Measurements from ENCODE around the gene USB1. TPM values are rescaled to one million over a fixed set of nuclear protein-coding genes. Genes with fewer than 3 reads are reported as not detected.
A peak's percentile ranks its signal among the peaks of the same experiment; 100 is the strongest.
"Not testable (repeated sequence)": the region's sequence is repeated elsewhere in the genome, so short reads cannot be mapped to it uniquely, and the experiment has no call there.

The USB1 gene
- total and polyA plus RNA-seq, 5 donors from 2014 or later = 29.3 to 46.8 (median 35.7) TPM

GRCh38 chr16:57971848-57972247, 29.4 kb upstream of the USB1 start:
- Mint-ChIP-seq H3K27me3 (peaks cover 4% of the 10 kb centered on the region), H3K4me1 (no peaks in the 10 kb centered on the region), H3K27ac (no peak overlapping the region), H3K9me3 (no peaks in the 10 kb centered on the region), H3K36me3 (no peaks in the 10 kb centered on the region), H3K4me3 (no peak overlapping the region)
- Histone ChIP-seq H3K27me3 (ENCODE audit: control insufficient read depth, insufficient read depth, low read length) (no peaks in the 10 kb centered on the region), H3K4me1 (ENCODE audit: control insufficient read depth, insufficient read depth, low read length, poor library complexity, severe bottlenecking) (no peaks in the 10 kb centered on the region), H3K27ac (ENCODE audit: insufficient read depth, low read length, poor library complexity, severe bottlenecking) (no peak overlapping the region), H3K36me3 (ENCODE audit: control insufficient read depth, insufficient read depth, low read length) (no peaks in the 10 kb centered on the region), H3K9me3 (ENCODE audit: control insufficient read depth in 2 of 2, low read length in 2 of 2) (no peaks in the 10 kb centered on the region), H3K4me3 (ENCODE audit: low read depth, low read length) (no peak overlapping the region)
- no peak for ATAC-seq (ENCODE audit: low read depth in 2 of 2)
- no peak for DNase-seq

GRCh38 chr16:57972306-57972705, 28.9 kb upstream of the USB1 start:
- Histone ChIP-seq H3K4me3 (ENCODE audit: low read depth, low read length) (no peak overlapping the region), H3K4me1 (ENCODE audit: control insufficient read depth, insufficient read depth, low read length, poor library complexity, severe bottlenecking) (no peaks in the 10 kb centered on the region), H3K27me3 (ENCODE audit: control insufficient read depth, insufficient read depth, low read length) (no peaks in the 10 kb centered on the region), H3K27ac (ENCODE audit: insufficient read depth, low read length, poor library complexity, severe bottlenecking) (no peak overlapping the region), H3K36me3 (ENCODE audit: control insufficient read depth, insufficient read depth, low read length) (no peaks in the 10 kb centered on the region), H3K9me3 (ENCODE audit: control insufficient read depth in 2 of 2, low read length in 2 of 2) (no peaks in the 10 kb centered on the region)
- DNase-seq (no peak), ATAC-seq (ENCODE audit: low read depth in 2 of 2) (no peak)
- Mint-ChIP-seq H3K27ac (no peak overlapping the region), H3K9me3 (no peaks in the 10 kb centered on the region), H3K36me3 (no peaks in the 10 kb centered on the region), H3K4me1 (no peaks in the 10 kb centered on the region), H3K4me3 (no peak overlapping the region), H3K27me3 (peaks cover 4% of the 10 kb centered on the region)

GRCh38 chr16:57976331-57976796, 24.8 kb upstream of the USB1 start:
- H3K4me3 ChIP-seq (ENCODE audit: low read depth, low read length) = no peak overlapping the region
- no peak overlapping the region for H3K27ac ChIP-seq (ENCODE audit: insufficient read depth, low read length, poor library complexity, severe bottlenecking)
- ATAC-seq (ENCODE audit: low read depth in 2 of 2) = no peak
- H3K4me3 Mint-ChIP-seq = no peak overlapping the region
- H3K36me3 Mint-ChIP-seq = no peaks in the 10 kb centered on the region
- no peaks in the 10 kb centered on the region for H3K4me1 Mint-ChIP-seq
- no peak for DNase-seq
- H3K36me3 ChIP-seq (ENCODE audit: control insufficient read depth, insufficient read depth, low read length) = no peaks in the 10 kb centered on the region
- no peaks in the 10 kb centered on the region for H3K9me3 ChIP-seq (ENCODE audit: control insufficient read depth in 2 of 2, low read length in 2 of 2)
- H3K9me3 Mint-ChIP-seq = no peaks in the 10 kb centered on the region
- no peaks in the 10 kb centered on the region for H3K27me3 ChIP-seq (ENCODE audit: control insufficient read depth, insufficient read depth, low read length)
- no peak overlapping the region for H3K27ac Mint-ChIP-seq
- no peaks in the 10 kb centered on the region for H3K4me1 ChIP-seq (ENCODE audit: control insufficient read depth, insufficient read depth, low read length, poor library complexity, severe bottlenecking)
- H3K27me3 Mint-ChIP-seq = peaks cover 9% of the 10 kb centered on the region

GRCh38 chr16:57977418-57978069, 23.7 kb upstream of the USB1 start:
- Histone ChIP-seq H3K4me1 (ENCODE audit: control insufficient read depth, insufficient read depth, low read length, poor library complexity, severe bottlenecking) (no peaks in the 10 kb centered on the region), H3K4me3 (ENCODE audit: low read depth, low read length) (no peak overlapping the region), H3K9me3 (ENCODE audit: control insufficient read depth in 2 of 2, low read length in 2 of 2) (no peaks in the 10 kb centered on the region), H3K27ac (ENCODE audit: insufficient read depth, low read length, poor library complexity, severe bottlenecking) (no peak overlapping the region), H3K36me3 (ENCODE audit: control insufficient read depth, insufficient read depth, low read length) (no peaks in the 10 kb centered on the region), H3K27me3 (ENCODE audit: control insufficient read depth, insufficient read depth, low read length) (no peaks in the 10 kb centered on the region)
- Mint-ChIP-seq H3K27me3 (peaks cover 9% of the 10 kb centered on the region), H3K4me3 (no peak overlapping the region), H3K9me3 (no peaks in the 10 kb centered on the region), H3K27ac (no peak overlapping the region), H3K36me3 (no peaks in the 10 kb centered on the region), H3K4me1 (no peaks in the 10 kb centered on the region)
- no peak for ATAC-seq (ENCODE audit: low read depth in 2 of 2)
- DNase-seq = no peak

GRCh38 chr16:57978070-57978465, 23.1 kb upstream of the USB1 start:
- not testable (repeated sequence) for H3K27ac Mint-ChIP-seq

DNA sequence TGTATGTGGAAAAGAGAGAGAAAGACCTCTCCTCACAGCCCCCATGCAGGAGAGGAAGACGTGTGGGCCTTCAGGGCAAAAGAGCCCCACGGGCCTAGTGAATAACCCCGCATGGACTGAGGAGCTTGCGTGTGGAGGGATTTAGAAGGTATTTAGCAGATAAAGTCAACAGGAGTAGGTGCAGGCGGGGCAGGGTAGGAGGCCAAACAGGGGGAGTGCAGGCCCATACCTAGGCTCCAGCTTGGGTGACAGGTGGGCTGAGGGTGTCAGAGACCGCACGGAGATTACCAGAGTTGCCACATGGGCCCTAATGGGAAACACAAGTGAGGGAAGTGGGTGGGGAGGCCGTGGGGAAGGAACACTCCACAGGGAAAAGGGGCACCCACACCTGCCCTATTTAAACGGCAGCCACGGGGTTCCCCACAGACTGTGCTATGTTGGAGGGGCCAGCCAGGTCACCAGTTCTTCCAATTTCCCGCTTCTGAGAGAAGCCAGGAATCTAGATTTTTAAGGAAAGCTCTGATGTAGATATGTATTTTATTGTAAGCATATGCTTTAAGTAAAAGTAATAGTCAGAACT, 22.1 kb upstream of the USB1 start:
- Mint-ChIP-seq H3K27ac (no peak overlapping the region), H3K9me3 (no peaks in the 10 kb centered on the region), H3K36me3 (no peaks in the 10 kb centered on the region), H3K4me1 (peaks cover 0 to 2% (median 0%) of the 10 kb centered on the region in 4 donors), H3K27me3 (peaks cover 9% of the 10 kb centered on the region), H3K4me3 (no peak overlapping the region)
- Histone ChIP-seq H3K36me3 (ENCODE audit: control insufficient read depth, insufficient read depth, low read length) (no peaks in the 10 kb centered on the region), H3K27ac (ENCODE audit: insufficient read depth, low read length, poor library complexity, severe bottlenecking) (no peak overlapping the region), H3K9me3 (ENCODE audit: control insufficient read depth in 2 of 2, low read length in 2 of 2) (no peaks in the 10 kb centered on the region), H3K4me1 (ENCODE audit: control insufficient read depth, insufficient read depth, low read length, poor library complexity, severe bottlenecking) (peaks cover 2% of the 10 kb centered on the region), H3K27me3 (ENCODE audit: control insufficient read depth, insufficient read depth, low read length) (no peaks in the 10 kb centered on the region), H3K4me3 (ENCODE audit: low read depth, low read length) (no peak overlapping the region)
- DNase-seq (no peak), ATAC-seq (ENCODE audit: low read depth in 2 of 2) (no peak)

More at GRCh38 chr16:57978070-57978465, 23.1 kb upstream of the USB1 start:
- H3K4me3 Mint-ChIP-seq; H3K27ac ChIP-seq (ENCODE audit: insufficient read depth, low read length, poor library complexity, severe bottlenecking); H3K27me3 Mint-ChIP-seq; H3K9me3 ChIP-seq (ENCODE audit: control insufficient read depth in 2 of 2, low read length in 2 of 2); H3K4me3 ChIP-seq (ENCODE audit: low read depth, low read length); H3K27me3 ChIP-seq (ENCODE audit: control insufficient read depth, insufficient read depth, low read length); DNase-seq; H3K36me3 Mint-ChIP-seq; H3K36me3 ChIP-seq (ENCODE audit: control insufficient read depth, insufficient read depth, low read length); ATAC-seq (ENCODE audit: low read depth in 2 of 2); H3K4me1 Mint-ChIP-seq; H3K4me1 ChIP-seq (ENCODE audit: control insufficient read depth, insufficient read depth, low read length, poor library complexity, severe bottlenecking); H3K9me3 Mint-ChIP-seq: not testable (repeated sequence)

GRCh38 chr16:57981636-57982035, 19.6 kb upstream of the USB1 start:
- no peak for DNase-seq
- Mint-ChIP-seq H3K27ac (no peak overlapping the region), H3K27me3 (peaks cover 13% of the 10 kb centered on the region), H3K4me1 (peaks cover 0 to 20% (median 6%) of the 10 kb centered on the region in 4 donors), H3K4me3 (no peak overlapping the region), H3K36me3 (no peaks in the 10 kb centered on the region), H3K9me3 (no peaks in the 10 kb centered on the region)
- Histone ChIP-seq H3K9me3 (ENCODE audit: control insufficient read depth in 2 of 2, low read length in 2 of 2) (no peaks in the 10 kb centered on the region), H3K36me3 (ENCODE audit: control insufficient read depth, insufficient read depth, low read length) (no peaks in the 10 kb centered on the region), H3K4me3 (ENCODE audit: low read depth, low read length) (no peak overlapping the region), H3K4me1 (ENCODE audit: control insufficient read depth, insufficient read depth, low read length, poor library complexity, severe bottlenecking) (peaks cover 18% of the 10 kb centered on the region), H3K27ac (ENCODE audit: insufficient read depth, low read length, poor library complexity, severe bottlenecking) (no peak overlapping the region), H3K27me3 (ENCODE audit: control insufficient read depth, insufficient read depth, low read length) (no peaks in the 10 kb centered on the region)
- ATAC-seq (ENCODE audit: low read depth in 2 of 2) = no peak

DNA sequence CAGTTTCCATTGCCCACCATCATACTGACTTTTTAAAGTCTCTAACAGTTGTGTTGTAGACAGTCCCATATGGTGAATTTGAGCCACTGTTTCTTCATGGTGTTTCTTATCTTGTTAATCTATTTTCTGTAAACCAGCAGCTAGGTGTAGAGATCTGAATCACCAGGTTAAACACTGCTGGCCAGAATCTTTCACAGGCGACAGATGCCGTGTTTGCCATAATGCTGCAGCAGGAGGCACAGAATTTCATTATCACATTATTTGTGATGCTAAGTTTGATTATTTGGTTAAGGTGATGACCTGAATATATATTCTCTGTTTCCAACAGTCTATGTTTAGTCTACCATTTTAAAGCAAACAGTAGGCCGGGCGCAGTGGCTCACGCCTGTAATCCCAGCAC, 18.8 kb upstream of the USB1 start:
- DNase-seq = no peak
- no peak for ATAC-seq (ENCODE audit: low read depth in 2 of 2)
- Histone ChIP-seq H3K27me3 (ENCODE audit: control insufficient read depth, insufficient read depth, low read length) (no peaks in the 10 kb centered on the region), H3K9me3 (ENCODE audit: control insufficient read depth in 2 of 2, low read length in 2 of 2) (no peaks in the 10 kb centered on the region), H3K4me1 (ENCODE audit: control insufficient read depth, insufficient read depth, low read length, poor library complexity, severe bottlenecking) (peaks cover 18% of the 10 kb centered on the region), H3K36me3 (ENCODE audit: control insufficient read depth, insufficient read depth, low read length) (no peaks in the 10 kb centered on the region), H3K27ac (ENCODE audit: insufficient read depth, low read length, poor library complexity, severe bottlenecking) (no peak overlapping the region), H3K4me3 (ENCODE audit: low read depth, low read length) (no peak overlapping the region)
- H3K27ac Mint-ChIP-seq = no peak overlapping the region
- peaks cover 0 to 20% (median 6%) of the 10 kb centered on the region in 4 donors for H3K4me1 Mint-ChIP-seq
- H3K4me3 Mint-ChIP-seq = peak overlapping the region in 2 of 4 donors; percentile 10 to 40
- no peaks in the 10 kb centered on the region for H3K36me3 Mint-ChIP-seq
- peaks cover 13% of the 10 kb centered on the region for H3K27me3 Mint-ChIP-seq
- H3K9me3 Mint-ChIP-seq = no peaks in the 10 kb centered on the region
